Erythroblast (primary cell): ENCODE results near the gene LMBRD1.

Experiments used
- GATA1 ChIP-seq: IDR thresholded peaks from 2 replicates; pipeline ENCODE4 v1.6.1; 2011; ENCODE audit warnings: low read depth, mild to moderate bottlenecking, control low read depth, low read length, moderate library complexity
- POLR2A ChIP-seq: IDR thresholded peaks from 2 replicates; pipeline ENCODE4 v1.6.1; 2011; ENCODE audit warnings: mild to moderate bottlenecking, low read length

DNA sequence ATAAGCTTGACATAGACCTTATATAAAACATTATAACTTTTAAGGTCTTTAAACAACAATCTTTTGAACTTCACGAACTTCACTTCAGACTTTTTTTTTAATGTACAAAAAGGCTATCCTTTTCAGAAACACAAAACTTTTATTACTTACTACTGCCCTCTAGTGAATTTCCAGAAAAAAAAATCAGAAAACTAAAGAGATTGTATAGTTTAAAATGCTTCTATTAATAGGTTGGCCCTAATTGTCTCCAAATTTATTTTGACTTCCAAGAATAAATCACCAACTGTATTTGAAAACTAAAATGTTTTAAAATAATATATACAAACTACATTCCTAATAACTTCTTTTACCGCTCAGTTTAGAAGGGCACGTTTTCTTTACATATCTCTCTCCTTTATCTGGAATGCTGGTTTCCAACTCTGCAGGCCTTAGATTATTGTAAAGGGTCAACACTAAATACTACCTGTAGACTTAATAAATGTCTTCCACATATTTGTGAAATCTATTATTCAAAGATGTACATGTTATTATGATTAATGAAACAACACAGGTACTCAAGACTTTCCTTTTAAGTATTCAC is 66.8 kb downstream of the LMBRD1 start:
- no peak for TF ChIP-seq POLR2A
- no peak for TF ChIP-seq GATA1
